GM19438 (cell line): ENCODE measurements around the gene CDKN2AIP.

Experiments used
- ATAC-seq: cut with Tn5 transposase; IDR thresholded peaks from one replicate; pipeline ENCODE4 v1.9.1; 2021; ENCODE audit warnings: low read depth; ENCODE audit not compliant: unreplicated experiment

Gene CDKN2AIP

GRCh38 chr4:183485411-183486160, 41.1 kb downstream of the CDKN2AIP start:
- no peak for ATAC-seq

GRCh38 chr4:183492791-183493222, 48.4 kb downstream of the CDKN2AIP start:
- ATAC-seq, result no peak

- ATAC-seq, result no peak
These were observed 48.8 kb downstream of the CDKN2AIP start for GRCh38 chr4:183493246-183493645.

GRCh38 chr4:183495184-183495583, 50.7 kb downstream of the CDKN2AIP start:
- ATAC-seq, result no peak
